ENCODE data around the gene USP36.
"Not testable (repeated sequence)": the region's sequence is repeated elsewhere in the genome, so short reads cannot be mapped to it uniquely, and the experiment has no call there.

The USP36 gene

DNA sequence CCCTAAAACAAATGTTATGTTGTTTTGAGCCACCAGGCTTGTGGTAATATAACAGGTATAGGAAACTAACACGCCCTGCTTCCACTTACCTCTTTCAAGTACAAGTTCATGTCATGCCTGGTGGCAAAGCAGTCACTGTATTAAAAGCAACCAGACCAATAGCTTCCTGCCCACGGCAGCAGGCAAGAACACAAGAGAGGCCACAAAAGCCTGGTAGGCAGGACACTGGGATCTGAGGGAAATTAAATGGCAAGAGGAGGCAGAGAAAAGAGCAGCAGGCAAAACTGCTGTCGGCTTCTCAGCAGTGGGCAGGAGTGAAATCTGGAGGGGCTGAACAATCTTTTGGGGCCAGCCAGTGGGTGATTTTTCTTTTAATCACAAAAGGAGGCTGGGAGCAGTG, 60.8 kb downstream of the USP36 start:
- no peaks in the 10 kb centered on the region for H4K20me1 ChIP-seq (ENCODE audit: insufficient read depth, low read length)
- H3K4me1 ChIP-seq (ENCODE audit: low read length) = peaks cover 37% of the 10 kb centered on the region
- peaks cover 69% of the 10 kb centered on the region for H3K79me2 ChIP-seq (ENCODE audit: low read length)

GRCh38 chr17:78779286-78779651, 61.3 kb downstream of the USP36 start:
- peaks cover 75% of the 10 kb centered on the region for H3K79me2 ChIP-seq (ENCODE audit: low read length)

More for the DNA sequence above, 60.8 kb downstream of the USP36 start:
- no peak overlapping the region for H2AFZ ChIP-seq (ENCODE audit: low read length)
- peak overlapping the region; percentile 59 for H3K4me3 ChIP-seq (ENCODE audit: low read length)
- H3K9me3 ChIP-seq (replicated peaks; ENCODE audit: insufficient read depth, low read length) = no peaks in the 10 kb centered on the region
- TF ChIP-seq, protein P1, sequence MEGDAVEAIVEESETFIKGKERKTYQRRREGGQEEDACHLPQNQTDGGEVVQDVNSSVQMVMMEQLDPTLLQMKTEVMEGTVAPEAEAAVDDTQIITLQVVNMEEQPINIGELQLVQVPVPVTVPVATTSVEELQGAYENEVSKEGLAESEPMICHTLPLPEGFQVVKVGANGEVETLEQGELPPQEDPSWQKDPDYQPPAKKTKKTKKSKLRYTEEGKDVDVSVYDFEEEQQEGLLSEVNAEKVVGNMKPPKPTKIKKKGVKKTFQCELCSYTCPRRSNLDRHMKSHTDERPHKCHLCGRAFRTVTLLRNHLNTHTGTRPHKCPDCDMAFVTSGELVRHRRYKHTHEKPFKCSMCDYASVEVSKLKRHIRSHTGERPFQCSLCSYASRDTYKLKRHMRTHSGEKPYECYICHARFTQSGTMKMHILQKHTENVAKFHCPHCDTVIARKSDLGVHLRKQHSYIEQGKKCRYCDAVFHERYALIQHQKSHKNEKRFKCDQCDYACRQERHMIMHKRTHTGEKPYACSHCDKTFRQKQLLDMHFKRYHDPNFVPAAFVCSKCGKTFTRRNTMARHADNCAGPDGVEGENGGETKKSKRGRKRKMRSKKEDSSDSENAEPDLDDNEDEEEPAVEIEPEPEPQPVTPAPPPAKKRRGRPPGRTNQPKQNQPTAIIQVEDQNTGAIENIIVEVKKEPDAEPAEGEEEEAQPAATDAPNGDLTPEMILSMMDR (IDR thresholded peaks at IDR 0.05; ENCODE audit: low read length) = peak; percentile 13; the same call in 1 of the 2 replicates
- TF ChIP-seq EZH2phosphoT487 (IDR thresholded peaks at IDR 0.05; ENCODE audit: low read length) = no peak
- H3K27ac ChIP-seq (ENCODE audit: low read length) = peak overlapping the region; percentile 95
- H3K27me3 ChIP-seq (replicated peaks; ENCODE audit: insufficient read depth, low read length) = no peaks in the 10 kb centered on the region
- H3K9me2 ChIP-seq (replicated peaks; ENCODE audit: insufficient read depth, low read length) = no peaks in the 10 kb centered on the region
- H3F3A ChIP-seq (ENCODE audit: insufficient read depth, low read length) = peaks cover 71% of the 10 kb centered on the region
- H3K36me3 ChIP-seq (replicated peaks; ENCODE audit: insufficient read depth, low read length) = no peaks in the 10 kb centered on the region
- peak overlapping the region; percentile 95 for H3K9ac ChIP-seq (ENCODE audit: low read length)
- peak overlapping the region; percentile 91 for H3K4me2 ChIP-seq (ENCODE audit: low read depth, low read length)
- DNase-seq = peak; percentile 84

GRCh38 chr17:78777881-78778280, 62.7 kb downstream of the USP36 start:
- Histone ChIP-seq H3K36me3 (replicated peaks; ENCODE audit: insufficient read depth, low read length) (no peaks in the 10 kb centered on the region), H3K4me3 (ENCODE audit: low read length) (no peak overlapping the region), H3K79me2 (ENCODE audit: low read length) (peaks cover 89% of the 10 kb centered on the region), H3K4me2 (ENCODE audit: low read depth, low read length) (no peak overlapping the region), H2AFZ (ENCODE audit: low read length) (no peak overlapping the region), H3K4me1 (ENCODE audit: low read length) (peaks cover 39% of the 10 kb centered on the region), H3K27me3 (replicated peaks; ENCODE audit: insufficient read depth, low read length) (no peaks in the 10 kb centered on the region), H3K27ac (ENCODE audit: low read length) (peak overlapping the region; percentile 23; the same call in 1 of the 2 replicates), H3K9me3 (replicated peaks; ENCODE audit: insufficient read depth, low read length) (no peaks in the 10 kb centered on the region), H3K9ac (ENCODE audit: low read length) (no peak overlapping the region), H4K20me1 (ENCODE audit: insufficient read depth, low read length) (no peaks in the 10 kb centered on the region), H3K9me2 (replicated peaks; ENCODE audit: insufficient read depth, low read length) (no peaks in the 10 kb centered on the region), H3F3A (ENCODE audit: insufficient read depth, low read length) (peaks cover 67% of the 10 kb centered on the region)
- no peak for DNase-seq
- TF ChIP-seq, protein P1 (IDR thresholded peaks at IDR 0.05; ENCODE audit: low read length) = no peak
- no peak for TF ChIP-seq EZH2 (optimal IDR thresholded peaks at IDR 0.05; ENCODE audit: low read depth, low read length)
- no peak for TF ChIP-seq EZH2phosphoT487 (IDR thresholded peaks at IDR 0.05; ENCODE audit: low read length)

More at GRCh38 chr17:78779286-78779651, 61.3 kb downstream of the USP36 start:
- H3K36me3 ChIP-seq (replicated peaks; ENCODE audit: insufficient read depth, low read length); DNase-seq; H2AFZ ChIP-seq (ENCODE audit: low read length); H3K9me3 ChIP-seq (replicated peaks; ENCODE audit: insufficient read depth, low read length); H3K9me2 ChIP-seq (replicated peaks; ENCODE audit: insufficient read depth, low read length); H3K27me3 ChIP-seq (replicated peaks; ENCODE audit: insufficient read depth, low read length); H4K20me1 ChIP-seq (ENCODE audit: insufficient read depth, low read length): not testable (repeated sequence)
- peak overlapping the region; percentile 91 for H3K4me2 ChIP-seq (ENCODE audit: low read depth, low read length)
- H3K4me1 ChIP-seq (ENCODE audit: low read length) = peaks cover 42% of the 10 kb centered on the region
- peak overlapping the region; percentile 59; the same call in 1 of the 2 replicates for H3K4me3 ChIP-seq (ENCODE audit: low read length)
- H3K27ac ChIP-seq (ENCODE audit: low read length) = peak overlapping the region; percentile 95
- peaks cover 76% of the 10 kb centered on the region for H3F3A ChIP-seq (ENCODE audit: insufficient read depth, low read length)
- H3K9ac ChIP-seq (ENCODE audit: low read length) = peak overlapping the region; percentile 95

DNA sequence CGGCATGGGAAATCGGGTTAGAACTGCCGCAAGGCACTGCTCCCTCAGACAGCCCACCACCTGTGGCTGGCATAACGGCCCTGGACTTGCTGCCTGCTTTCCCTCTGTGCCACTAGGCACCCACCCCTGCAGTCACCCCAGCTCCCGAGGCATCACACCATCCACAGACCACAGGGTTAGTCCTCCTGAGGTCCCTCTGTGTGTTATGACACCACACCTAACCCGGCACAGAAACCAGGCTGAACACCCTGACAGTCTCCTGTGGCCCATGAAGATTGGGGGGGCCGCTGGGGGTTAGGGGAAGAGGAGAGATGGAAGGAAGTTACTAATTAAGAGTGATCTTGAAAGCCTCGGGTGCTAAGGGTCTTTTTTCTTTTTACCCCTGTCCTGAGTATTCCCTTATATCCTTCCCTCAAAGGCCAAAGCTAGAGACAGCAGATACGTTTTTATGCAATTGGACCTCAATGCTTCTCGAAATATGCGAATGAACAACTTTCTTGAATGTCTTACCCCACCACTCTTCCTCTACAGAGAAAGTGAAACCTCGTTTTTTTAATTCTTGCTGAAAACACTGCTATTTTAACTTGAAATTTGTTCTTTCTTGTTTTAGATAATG, 65.5 kb downstream of the USP36 start:
- peak; percentile 56 for DNase-seq
- Histone ChIP-seq H3K27me3 (replicated peaks; ENCODE audit: insufficient read depth, low read length) (no peaks in the 10 kb centered on the region), H3K9ac (ENCODE audit: low read length) (peak overlapping the region; percentile 81), H2AFZ (ENCODE audit: low read length) (no peak overlapping the region), H4K20me1 (ENCODE audit: insufficient read depth, low read length) (no peaks in the 10 kb centered on the region), H3K9me2 (replicated peaks; ENCODE audit: insufficient read depth, low read length) (no peaks in the 10 kb centered on the region), H3F3A (ENCODE audit: insufficient read depth, low read length) (peaks cover 63% of the 10 kb centered on the region), H3K4me3 (ENCODE audit: low read length) (peak overlapping the region; percentile 60), H3K79me2 (ENCODE audit: low read length) (peaks cover 97% of the 10 kb centered on the region), H3K4me2 (ENCODE audit: low read depth, low read length) (peak overlapping the region; percentile 98), H3K36me3 (replicated peaks; ENCODE audit: insufficient read depth, low read length) (no peaks in the 10 kb centered on the region), H3K27ac (ENCODE audit: low read length) (peak overlapping the region; percentile 93), H3K9me3 (replicated peaks; ENCODE audit: insufficient read depth, low read length) (no peaks in the 10 kb centered on the region), H3K4me1 (ENCODE audit: low read length) (peaks cover 54% of the 10 kb centered on the region)
- TF ChIP-seq EZH2 (optimal IDR thresholded peaks at IDR 0.05; ENCODE audit: low read depth, low read length) (no peak), EZH2phosphoT487 (IDR thresholded peaks at IDR 0.05; ENCODE audit: low read length) (no peak)
- TF ChIP-seq, protein P1 (IDR thresholded peaks at IDR 0.05; ENCODE audit: low read length) = no peak
